ENCODE measurements around the gene KRTAP4-8. TPM values are rescaled to one million over a fixed set of nuclear protein-coding genes. Genes with fewer than 3 reads are reported as not detected.
"Not testable (repeated sequence)": the region's sequence is repeated elsewhere in the genome, so short reads cannot be mapped to it uniquely, and the experiment has no call there.

Gene KRTAP4-8
- total RNA-seq, 6 experiments from 2014 or later, result not detected

DNA sequence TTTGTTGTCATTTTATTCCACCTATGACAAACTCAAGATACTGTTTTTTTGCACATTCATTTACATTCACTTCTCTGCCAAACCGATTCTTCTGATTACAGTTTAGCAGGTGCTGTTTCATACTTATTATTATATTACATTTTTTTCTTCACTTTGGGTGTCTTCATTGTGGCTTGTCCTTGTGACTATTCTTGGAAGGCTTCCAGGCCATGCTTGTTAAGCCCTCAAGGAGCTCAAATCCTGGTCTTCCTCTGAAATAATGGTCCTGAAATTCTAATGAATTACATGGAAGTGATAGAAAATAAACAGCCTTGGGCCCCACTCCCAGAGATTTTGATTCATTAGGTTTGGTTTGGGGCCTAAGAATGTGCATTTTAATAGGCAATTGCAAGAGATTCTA, 33.6 kb downstream of the KRTAP4-8 start:
- DNase-seq, result no peak
- Mint-ChIP-seq H3K4me3 (no peak overlapping the region), H3K27ac (peak overlapping the region; percentile 93), H3K36me3 (ENCODE audit: low read depth) (peaks cover 5% of the 10 kb centered on the region), H3K4me1 (ENCODE audit: low read depth) (peaks cover 84% of the 10 kb centered on the region), H3K9me3 (no peaks in the 10 kb centered on the region), H3K27me3 (ENCODE audit: insufficient read depth) (peaks cover 6% of the 10 kb centered on the region)
- TF ChIP-seq CTCF (IDR thresholded peaks at IDR 0.05), result no peak

DNA sequence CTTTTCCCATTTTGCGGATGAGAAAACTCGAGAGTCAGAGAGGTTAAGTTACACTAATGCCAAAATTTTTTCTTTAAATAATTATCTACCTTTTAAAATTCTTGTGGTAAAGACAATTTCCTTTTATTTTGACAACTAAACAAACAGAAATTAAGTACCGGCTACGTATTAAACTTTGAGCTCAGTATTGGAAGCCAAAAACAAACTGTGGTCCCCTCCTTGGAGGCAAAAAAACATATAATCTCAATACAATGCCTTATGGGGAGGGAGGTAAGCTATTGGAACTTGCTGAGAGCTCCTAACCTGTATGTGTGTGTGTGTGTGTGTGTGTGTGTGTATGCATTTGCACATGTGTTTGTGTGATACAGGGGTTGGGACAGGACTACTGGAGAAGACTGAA, 34.5 kb downstream of the KRTAP4-8 start:
- Mint-ChIP-seq H3K4me3 (no peak overlapping the region; the same call in 1 of the 2 replicates), H3K4me1 (ENCODE audit: low read depth) (peaks cover 93% of the 10 kb centered on the region), H3K9me3 (no peaks in the 10 kb centered on the region), H3K27ac (peak overlapping the region; percentile 93), H3K27me3 (ENCODE audit: insufficient read depth) (peaks cover 6% of the 10 kb centered on the region), H3K36me3 (ENCODE audit: low read depth) (peaks cover 5% of the 10 kb centered on the region)
- no peak for DNase-seq
- no peak for TF ChIP-seq CTCF (IDR thresholded peaks at IDR 0.05)

DNA sequence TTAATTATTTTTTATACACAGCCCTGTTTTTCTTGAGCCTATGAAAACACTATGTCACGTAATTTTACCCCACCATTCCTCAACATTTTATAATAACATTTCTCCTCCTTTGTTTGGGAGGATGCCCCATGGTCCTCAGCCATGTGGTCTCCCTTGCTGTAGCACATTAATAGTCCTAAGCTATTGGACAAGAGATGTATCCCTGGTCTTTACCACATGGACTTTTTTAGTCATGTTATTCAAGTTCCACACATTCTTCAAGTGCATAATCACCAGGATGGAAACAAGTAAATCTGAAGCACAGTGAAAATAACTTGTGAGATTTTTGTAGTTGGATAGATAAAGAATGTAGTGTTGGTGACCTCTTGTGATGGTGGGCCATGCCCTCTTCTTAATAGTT, 36.0 kb downstream of the KRTAP4-8 start:
- Mint-ChIP-seq H3K27ac (peak overlapping the region; percentile 93), H3K36me3 (ENCODE audit: low read depth) (peaks cover 13% of the 10 kb centered on the region), H3K27me3 (ENCODE audit: insufficient read depth) (peaks cover 6% of the 10 kb centered on the region), H3K4me3 (peak overlapping the region; percentile 21; the same call in 1 of the 2 replicates), H3K9me3 (no peaks in the 10 kb centered on the region), H3K4me1 (ENCODE audit: low read depth) (peaks cover 92% of the 10 kb centered on the region)
- peak; percentile 19; the same call in 1 of the 2 replicates for TF ChIP-seq CTCF (IDR thresholded peaks at IDR 0.05)
- DNase-seq, result peak; percentile 93

DNA sequence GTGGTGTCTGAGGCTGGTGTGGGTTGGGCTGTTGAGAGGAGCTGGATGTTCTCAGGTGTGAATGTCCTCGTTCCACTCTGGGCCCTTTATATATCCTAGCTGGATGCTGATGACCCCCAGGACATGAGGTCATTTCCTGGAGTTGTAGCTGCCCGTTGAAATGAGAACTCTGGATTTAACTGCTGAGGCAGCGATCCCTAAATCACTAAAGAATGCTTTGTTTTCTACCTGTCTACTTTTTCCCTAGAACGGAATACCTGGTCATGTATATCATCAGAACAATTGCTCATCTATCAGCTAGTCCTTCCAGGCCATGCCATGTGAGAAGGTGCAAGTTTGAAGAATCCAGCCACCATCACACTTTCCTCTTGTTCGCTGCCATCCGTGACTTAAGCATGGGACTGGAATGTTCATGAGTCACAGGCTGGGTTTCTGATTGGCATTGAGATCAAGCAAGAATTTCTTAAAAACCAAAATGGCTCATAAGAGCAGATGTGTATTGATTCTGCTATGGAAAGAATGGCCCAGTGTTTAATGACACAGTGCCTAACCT, 37.8 kb downstream of the KRTAP4-8 start, which contains the start of gene KRTAP2-3:
TSS of gene KRTAP2-3 (minus strand) at position 63 of the 553 bp plus-strand sequence. CDS start 64 bp downstream, outside the sequence.
- no peaks in the 10 kb centered on the region for H3K9me3 Mint-ChIP-seq
- H3K36me3 Mint-ChIP-seq (ENCODE audit: low read depth), result peaks cover 8% of the 10 kb centered on the region
- H3K4me3 Mint-ChIP-seq, result peak within 1 kb of the TSS; percentile 75
- TF ChIP-seq CTCF (IDR thresholded peaks at IDR 0.05), result no peak
- H3K27me3 Mint-ChIP-seq (ENCODE audit: insufficient read depth), result peaks cover 4% of the 10 kb centered on the region
- peak within 1 kb of the TSS; percentile 93 for H3K27ac Mint-ChIP-seq
- peaks cover 93% of the 10 kb centered on the region for H3K4me1 Mint-ChIP-seq (ENCODE audit: low read depth)
- peak; percentile 89 for DNase-seq

GRCh38 chr17:41059276-41060051, 38.5 kb downstream of the KRTAP4-8 start:
- not testable (repeated sequence) for H3K9me3 Mint-ChIP-seq; H3K36me3 Mint-ChIP-seq (ENCODE audit: low read depth); H3K27me3 Mint-ChIP-seq (ENCODE audit: insufficient read depth)
- H3K4me3 Mint-ChIP-seq, result peak overlapping the region; percentile 75
- H3K27ac Mint-ChIP-seq, result peak overlapping the region; percentile 93
- peak; percentile 84 for DNase-seq
- H3K4me1 Mint-ChIP-seq (ENCODE audit: low read depth), result peaks cover 88% of the 10 kb centered on the region

- Mint-ChIP-seq H3K4me1 (ENCODE audit: low read depth) (peaks cover 88% of the 10 kb centered on the region), H3K9me3 (peaks cover under 1% of the 10 kb centered on the region; the same call in 1 of the 2 replicates), H3K27ac (peak overlapping the region; percentile 90), H3K36me3 (ENCODE audit: low read depth) (peaks cover 9% of the 10 kb centered on the region), H3K4me3 (0 out of 2 replicates have a peak overlapping the region, but pooled peaks have one; percentile 75), H3K27me3 (ENCODE audit: insufficient read depth) (peaks cover 4% of the 10 kb centered on the region)
- no peak for TF ChIP-seq CTCF (IDR thresholded peaks at IDR 0.05)
- no peak for DNase-seq
Observed at GRCh38 chr17:41058741-41059140, 39.2 kb downstream of the KRTAP4-8 start.
